SK-N-SH (cell line): Measurements from ENCODE around the gene SESN2. TPM values are rescaled to one million over a fixed set of nuclear protein-coding genes. Genes with fewer than 3 reads are reported as not detected.

ENCODE experiments used
- CTCF ChIA-PET: fragments of 300-600, 350-600 bp; formaldehyde crosslinking; extraction: SDS; loops from one replicate; lab custom pipeline; 2021; lab: Yijun Ruan, JAX
- POLR2A ChIA-PET: fragments of 350-600 bp; sonication (Branson Sonifier 250); formaldehyde crosslinking; extraction: SDS; loops from one replicate; lab custom pipeline; 2020; ENCODE audit warnings: antibody characterized with exemption, inconsistent platforms; lab: Yijun Ruan, JAX
- DNase-seq: peaks from one replicate; pipeline ENCODE4 v3.0.0; 2012
- H2AFZ ChIP-seq: fragments of 200-600 bp; sonication (generic); 2 replicates; pipeline ENCODE4 v1.8.1; 2016; ENCODE audit warnings: antibody characterized with exemption, mild to moderate bottlenecking, low read depth
- H3F3A ChIP-seq: fragments of 200-600 bp; sonication (generic); replicated peaks from 2 replicates; pipeline ENCODE3; 2016; ENCODE audit warnings: antibody characterized with exemption, mild to moderate bottlenecking; ENCODE audit not compliant: insufficient read depth
- H3K27ac ChIP-seq, 2 experiments: fragments of 200-500 bp in 1 of 2; fragments of 200-600 bp in 1 of 2; sonication (Bioruptor generic) in 1 of 2; sonication (generic), shearing (Covaris generic) in 1 of 2; 2 replicates each; pipeline versions ENCODE4 v1.5.1 to v1.6.1; 2014 to 2016; ENCODE audit warnings: low read depth in 2 of 2, inconsistent platforms in 1 of 2, low read length in 1 of 2, mild to moderate bottlenecking in 1 of 2, mixed read lengths in 1 of 2
- H3K27me3 ChIP-seq: fragments of 200-600 bp; sonication (generic), shearing (Covaris generic); 2 replicates; pipeline ENCODE4 v1.6.1; 2016; ENCODE audit warnings: mixed run types; ENCODE audit not compliant: insufficient read depth
- H3K36me3 ChIP-seq, 2 experiments: fragments of 200-500 bp in 1 of 2; fragments of 200-600 bp in 1 of 2; sonication (Bioruptor generic) in 1 of 2; sonication (generic) in 1 of 2; replicated peaks in 1 of 2; 2 replicates each; pipeline versions ENCODE3 to v1.5.1; 2014 to 2016; ENCODE audit warnings: low read length in 1 of 2, mild to moderate bottlenecking in 1 of 2; ENCODE audit not compliant: insufficient read depth in 2 of 2, control insufficient read depth in 1 of 2
- H3K4me1 ChIP-seq, 2 experiments: fragments of 200-500 bp in 1 of 2; fragments of 200-600 bp in 1 of 2; sonication (Bioruptor generic) in 1 of 2; sonication (generic), shearing (Covaris generic) in 1 of 2; 2 replicates each; pipeline versions ENCODE4 v1.5.1 to v1.6.1; 2014 to 2016; ENCODE audit warnings: low read depth in 1 of 2, low read length in 1 of 2, mixed run types in 1 of 2; ENCODE audit not compliant: insufficient read depth in 2 of 2, control insufficient read depth in 1 of 2
- H3K4me2 ChIP-seq: fragments of 200-600 bp; sonication (generic), shearing (Covaris generic); 2 replicates; pipeline ENCODE4 v1.6.1; 2017; ENCODE audit warnings: mixed run types
- H3K4me3 ChIP-seq, 2 experiments: fragments of 200-500 bp in 1 of 2; fragments of 200-600 bp in 1 of 2; sonication (Bioruptor generic) in 1 of 2; sonication (generic), shearing (Covaris generic) in 1 of 2; 2 replicates each; pipeline versions ENCODE4 v1.5.1 to v1.8.1; 2014 to 2016; ENCODE audit warnings: low read depth in 2 of 2, inconsistent platforms in 1 of 2, low read length in 1 of 2, mild to moderate bottlenecking in 1 of 2, mixed read lengths in 1 of 2, moderate library complexity in 1 of 2
- H3K79me2 ChIP-seq: fragments of 200-600 bp; sonication (generic); 2 replicates; pipeline ENCODE4 v1.8.1; 2017; ENCODE audit warnings: mild to moderate bottlenecking; ENCODE audit not compliant: insufficient read depth
- H3K9ac ChIP-seq: fragments of 200-600 bp; sonication (generic); 2 replicates; pipeline ENCODE4 v1.6.1; 2017; ENCODE audit warnings: mixed run types
- H3K9me2 ChIP-seq: fragments of 200-600 bp; sonication (generic); 2 replicates; pipeline ENCODE4 v1.6.1; 2017; ENCODE audit warnings: mixed run types
- H3K9me3 ChIP-seq: fragments of 200-600 bp; sonication (generic); 2 replicates; pipeline ENCODE4 v1.6.1; 2017; ENCODE audit warnings: mixed run types, mild to moderate bottlenecking, moderate library complexity
- H4K20me1 ChIP-seq: fragments of 200-600 bp; sonication (generic); 2 replicates; pipeline ENCODE4 v1.6.1; 2017; ENCODE audit warnings: mild to moderate bottlenecking, mixed run types; ENCODE audit not compliant: insufficient read depth
- CHD2 ChIP-seq: fragments of 150-350 bp; IDR thresholded peaks from 2 replicates; pipeline ENCODE4 v1.6.1; 2018; ENCODE audit warnings: low read length; ENCODE audit not compliant: partially characterized antibody
- ELF1 ChIP-seq: IDR thresholded peaks from 2 replicates; pipeline ENCODE4 v1.4.0; 2012
- FOSL2 ChIP-seq: IDR thresholded peaks from 2 replicates; pipeline ENCODE4 v1.4.0; 2012; ENCODE audit warnings: low read depth, mild to moderate bottlenecking, moderate library complexity, borderline replicate concordance
- FOXJ3 ChIP-seq: sonication (generic); formaldehyde crosslinking; IDR thresholded peaks from 2 replicates; pipeline ENCODE4 v1.5.1; 2020; ENCODE audit warnings: mild to moderate bottlenecking, missing genetic modification reagents
- GATA2 ChIP-seq: sonication (generic); formaldehyde crosslinking; IDR thresholded peaks from 2 replicates; pipeline ENCODE4 v1.5.0; 2020; ENCODE audit warnings: mild to moderate bottlenecking, missing genetic modification reagents
- MXI1 ChIP-seq: IDR thresholded peaks from 2 replicates; pipeline ENCODE4 v1.6.1; 2012; ENCODE audit warnings: mild to moderate bottlenecking, low read depth, low read length, improper control_type of control experiment
- NFIC ChIP-seq: IDR thresholded peaks from 2 replicates; pipeline ENCODE4 v1.4.0; 2012; ENCODE audit warnings: borderline replicate concordance
- NRF1 ChIP-seq: IDR thresholded peaks from 2 replicates; pipeline ENCODE4 v1.6.1; 2012; ENCODE audit warnings: low read depth, mild to moderate bottlenecking, low read length
- RCOR1 ChIP-seq: fragments of 150-350 bp; IDR thresholded peaks from 2 replicates; pipeline ENCODE4 v1.6.1; 2017; ENCODE audit warnings: antibody characterized with exemption, low read length
- RFX5 ChIP-seq: IDR thresholded peaks from 2 replicates; pipeline ENCODE4 v1.6.1; 2012; ENCODE audit warnings: mild to moderate bottlenecking, improper control_type of control experiment, low read length
- RXRA ChIP-seq: IDR thresholded peaks from 2 replicates; pipeline ENCODE4 v1.4.0; 2012; ENCODE audit warnings: low read depth, mild to moderate bottlenecking, borderline replicate concordance
- TCF12 ChIP-seq: IDR thresholded peaks from 2 replicates; pipeline ENCODE4 v1.4.0; 2012
- USF1 ChIP-seq: IDR thresholded peaks from 2 replicates; pipeline ENCODE4 v1.4.0; 2012; ENCODE audit warnings: low read depth, borderline replicate concordance
- ZBTB33 ChIP-seq: IDR thresholded peaks from 2 replicates; pipeline ENCODE4 v1.4.0; 2012; ENCODE audit warnings: low read depth, borderline replicate concordance
- WGBS: methylation state at CpG from one replicate; pipeline ENCODE4 v1.1.6; 2017; ENCODE audit warnings: low lambda C conversion rate; 5-methylcytosine and 5-hydroxymethylcytosine counted together
- polyA plus RNA-seq, 3 experiments: library from polyadenylated mRNA; depleted of rRNA; stranded (reverse); fragments of >200 nt; gene quantifications; 2 replicates each; pipeline ENCODE4 v1.2.3, GENCODE V29; 2012
- TF ChIP-seq, protein P1 (sequence below): fragments of 150-350 bp; IDR thresholded peaks from 2 replicates; pipeline ENCODE4 v1.6.1; 2017; ENCODE audit warnings: antibody characterized with exemption, low read length, low read depth, borderline replicate concordance
- TF ChIP-seq, protein P2 (sequence below): fragments of 150-350 bp; IDR thresholded peaks from 2 replicates; pipeline ENCODE4 v1.6.1; 2016; ENCODE audit warnings: mild to moderate bottlenecking, low read depth, low read length

Gene SESN2
- polyA plus RNA-seq, 1 of the 3 experiments (the other 2 are of a cell fraction): 14.1 TPM

DNA sequence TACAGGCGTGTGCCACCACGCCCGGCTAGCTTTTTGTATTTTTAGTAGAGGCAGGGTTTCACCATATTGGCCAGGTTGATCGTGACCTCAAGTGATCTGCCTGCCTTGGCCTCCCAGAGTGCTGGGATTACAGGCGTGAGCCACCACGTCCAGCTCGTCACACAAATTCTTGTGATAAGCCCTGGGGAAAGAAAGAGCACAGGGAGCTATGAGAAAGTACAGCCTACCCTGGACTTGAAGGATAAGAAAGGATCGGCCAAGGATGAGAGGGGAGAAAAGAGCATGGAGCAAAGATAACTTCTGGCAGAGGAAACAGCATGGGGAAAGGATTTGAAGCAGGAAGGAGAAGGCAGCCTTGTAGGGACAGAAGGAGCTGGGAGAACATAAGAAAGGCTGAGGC, 29.2 kb downstream of the SESN2 start:
- no peak overlapping the region for H3K4me3 ChIP-seq
- peaks cover 11% of the 10 kb centered on the region for H3F3A ChIP-seq
- H3K27me3 ChIP-seq: no peaks in the 10 kb centered on the region
- H3K4me1 ChIP-seq: no peaks in the 10 kb centered on the region
- H3K79me2 ChIP-seq: no peaks in the 10 kb centered on the region
- TF ChIP-seq NRF1 (no peak), ELF1 (no peak), FOXJ3 (CRISPR knock-in tag) (no peak), RXRA (no peak), MXI1 (no peak), ZBTB33 (no peak), CHD2 (no peak), RCOR1 (no peak), RFX5 (no peak)
- TF ChIP-seq, protein P1, sequence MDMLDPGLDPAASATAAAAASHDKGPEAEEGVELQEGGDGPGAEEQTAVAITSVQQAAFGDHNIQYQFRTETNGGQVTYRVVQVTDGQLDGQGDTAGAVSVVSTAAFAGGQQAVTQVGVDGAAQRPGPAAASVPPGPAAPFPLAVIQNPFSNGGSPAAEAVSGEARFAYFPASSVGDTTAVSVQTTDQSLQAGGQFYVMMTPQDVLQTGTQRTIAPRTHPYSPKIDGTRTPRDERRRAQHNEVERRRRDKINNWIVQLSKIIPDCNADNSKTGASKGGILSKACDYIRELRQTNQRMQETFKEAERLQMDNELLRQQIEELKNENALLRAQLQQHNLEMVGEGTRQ: no peak
- TF ChIP-seq, all 33 proteins: peak for 0
- no peaks in the 10 kb centered on the region for H3K36me3 ChIP-seq
- no peaks in the 10 kb centered on the region for H3K9me3 ChIP-seq
- ChIA-PET CTCF (interaction anchor here (1.1 to 1.7 kb wide), 2 partner anchors 40 to 72 kb away, joined by 3 to 5 read pairs; no protein-coding TSS in a partner anchor), POLR2A (no interaction called here)
- no peak overlapping the region for H3K9ac ChIP-seq
- H3K9me2 ChIP-seq: no peaks in the 10 kb centered on the region
- H4K20me1 ChIP-seq: no peaks in the 10 kb centered on the region
- WGBS: 86% methylated on average over 8 of the region's 8 CpGs
- no peak overlapping the region for H3K27ac ChIP-seq
- H3K4me2 ChIP-seq: no peak overlapping the region
- DNase-seq: no peak
- H2AFZ ChIP-seq: no peak overlapping the region

- Histone ChIP-seq H3K9me3 (no peaks in the 10 kb centered on the region), H3K79me2 (no peaks in the 10 kb centered on the region), H3K36me3 (no peaks in the 10 kb centered on the region), H3K9me2 (no peaks in the 10 kb centered on the region), H2AFZ (no peak overlapping the region), H3K4me1 (no peaks in the 10 kb centered on the region), H4K20me1 (no peaks in the 10 kb centered on the region), H3K4me3 (no peak overlapping the region), H3K27ac (no peak overlapping the region), H3K4me2 (no peak overlapping the region), H3F3A (peaks cover 2% of the 10 kb centered on the region), H3K9ac (no peak overlapping the region), H3K27me3 (no peaks in the 10 kb centered on the region)
- 70% methylated on average over 2 of the region's 2 CpGs for WGBS
- no peak for DNase-seq
- ChIA-PET CTCF (no interaction called here), POLR2A (no interaction called here)
- no peak for TF ChIP-seq RCOR1
- TF ChIP-seq FOSL2: no peak
- TF ChIP-seq TCF12: no peak
- TF ChIP-seq USF1: no peak
- TF ChIP-seq, protein P2, sequence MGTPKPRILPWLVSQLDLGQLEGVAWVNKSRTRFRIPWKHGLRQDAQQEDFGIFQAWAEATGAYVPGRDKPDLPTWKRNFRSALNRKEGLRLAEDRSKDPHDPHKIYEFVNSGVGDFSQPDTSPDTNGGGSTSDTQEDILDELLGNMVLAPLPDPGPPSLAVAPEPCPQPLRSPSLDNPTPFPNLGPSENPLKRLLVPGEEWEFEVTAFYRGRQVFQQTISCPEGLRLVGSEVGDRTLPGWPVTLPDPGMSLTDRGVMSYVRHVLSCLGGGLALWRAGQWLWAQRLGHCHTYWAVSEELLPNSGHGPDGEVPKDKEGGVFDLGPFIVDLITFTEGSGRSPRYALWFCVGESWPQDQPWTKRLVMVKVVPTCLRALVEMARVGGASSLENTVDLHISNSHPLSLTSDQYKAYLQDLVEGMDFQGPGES: no peak
- TF ChIP-seq GATA2: no peak
- TF ChIP-seq ELF1: no peak
- no peak for TF ChIP-seq NFIC
- TF ChIP-seq RXRA: no peak
Measured at GRCh38 chr1:28290851-28291250, 31.5 kb downstream of the SESN2 start.
